Occipital lobe (tissue), 2 donors: ENCODE data around the gene TPST2. TPM values are rescaled to one million over a fixed set of nuclear protein-coding genes. Genes with fewer than 3 reads are reported as not detected.

ENCODE experiments used
- DNase-seq: peaks from one replicate; lab custom pipeline; 2025; lab: John Stamatoyannopoulos, UW
- total RNA-seq: library from RNA; depleted of rRNA; stranded (reverse); fragments of >200 nt; gene quantifications from one replicate; pipeline ENCODE4 v1.2.3, GENCODE V29; 2014

Gene TPST2
- total RNA-seq, 1 donor from 2014 or later, result 11.4 TPM

DNA sequence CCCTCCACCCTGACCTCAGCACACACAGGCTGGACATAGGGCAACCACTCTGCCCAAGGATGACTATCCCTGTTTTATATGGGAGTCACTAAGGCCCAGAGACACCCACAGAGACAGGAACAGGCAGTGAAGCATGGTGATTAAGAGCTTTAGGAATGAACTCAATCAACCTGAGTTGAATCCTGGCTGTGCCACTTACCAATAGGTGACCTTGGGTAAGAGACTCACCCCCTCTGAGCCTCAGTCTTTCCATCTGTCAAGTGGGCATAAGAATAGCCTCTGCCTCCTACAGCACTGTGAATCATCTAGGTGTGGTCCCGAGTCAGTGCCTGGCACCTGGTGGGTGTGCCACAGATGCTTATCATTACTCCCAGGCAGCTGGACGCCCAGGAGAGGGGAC is 21.1 kb upstream of the TPST2 start:
- DNase-seq, result no peak

DNA sequence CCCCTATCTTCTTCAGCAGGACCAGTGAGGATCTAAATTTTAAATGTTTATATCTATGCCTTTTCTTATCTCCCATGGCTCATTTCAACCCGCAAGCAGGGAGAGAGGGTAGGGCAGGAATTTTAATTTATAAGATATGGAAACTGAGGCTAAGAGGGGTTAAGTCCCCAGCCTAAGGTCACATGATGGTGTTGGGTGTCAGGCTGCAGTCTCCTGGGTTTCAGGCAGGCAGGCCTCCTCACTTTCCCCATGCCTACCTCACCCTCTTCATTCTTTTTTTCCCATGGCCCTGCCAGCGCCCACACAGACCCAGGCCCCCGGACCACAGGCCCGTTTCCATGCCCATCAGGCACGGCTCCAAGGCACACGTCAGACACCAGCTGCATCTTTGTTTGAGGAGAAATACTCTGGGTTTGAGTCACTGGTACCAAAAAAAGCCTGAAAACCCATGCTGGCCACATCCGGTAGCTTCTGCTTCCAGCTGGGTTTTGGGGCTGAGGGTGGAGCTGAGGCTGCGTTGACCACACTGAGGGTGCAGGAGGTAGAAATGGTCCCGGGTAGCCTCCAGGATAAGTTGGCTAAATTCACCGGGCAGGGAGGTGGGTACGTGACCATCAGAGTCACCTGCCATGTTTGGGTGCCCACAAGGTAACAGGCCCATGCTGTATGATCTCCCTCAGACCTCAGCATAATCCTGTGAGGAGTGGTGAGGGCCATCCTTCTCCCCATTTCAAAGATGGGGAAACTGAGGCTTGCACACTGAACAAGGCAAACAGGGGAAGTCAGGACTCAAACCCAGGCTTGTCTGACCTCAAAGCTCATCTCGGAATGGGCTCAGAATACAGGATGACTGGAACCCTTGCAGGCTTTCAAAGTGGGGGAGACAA is 20.4 kb upstream of the TPST2 start:
- DNase-seq, result peak; percentile 48

DNA sequence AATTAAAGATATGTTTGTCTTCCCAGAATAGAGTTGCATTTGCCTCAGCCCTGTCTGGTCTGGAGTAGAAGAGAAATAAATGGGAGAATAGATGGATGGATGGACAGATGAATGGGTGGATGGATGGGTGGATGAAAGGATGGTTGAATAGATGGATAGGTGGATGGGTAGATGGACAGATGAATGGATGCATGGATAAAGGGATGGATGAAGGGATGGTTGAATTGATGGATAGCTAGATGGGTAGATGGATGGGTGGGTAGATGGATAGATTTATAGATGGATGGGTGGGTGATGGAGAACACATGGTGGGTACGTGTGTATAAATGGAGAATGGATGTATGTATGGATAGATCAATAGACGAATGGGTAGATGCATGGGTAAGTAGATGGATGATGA is 19.4 kb upstream of the TPST2 start:
- no peak for DNase-seq

DNA sequence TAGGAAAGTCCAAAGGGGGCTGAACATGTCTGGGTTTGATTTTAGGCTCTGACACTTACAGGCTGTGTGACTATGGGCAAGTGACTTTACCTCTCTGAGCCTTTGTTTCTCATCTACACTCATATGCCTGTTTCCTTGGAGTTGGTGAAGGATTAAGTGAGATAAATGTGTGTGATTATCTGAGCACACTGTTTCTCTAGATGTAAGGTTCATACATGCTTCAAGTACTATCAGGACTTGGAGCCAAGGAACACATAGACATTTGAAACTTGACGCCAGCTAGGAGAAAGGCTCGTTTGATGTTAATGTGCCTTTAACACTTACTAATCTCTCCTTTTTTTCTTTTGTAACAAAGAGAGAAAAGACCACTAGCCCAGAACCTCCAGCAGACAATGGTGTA is 18.2 kb upstream of the TPST2 start:
- DNase-seq, result no peak

DNA sequence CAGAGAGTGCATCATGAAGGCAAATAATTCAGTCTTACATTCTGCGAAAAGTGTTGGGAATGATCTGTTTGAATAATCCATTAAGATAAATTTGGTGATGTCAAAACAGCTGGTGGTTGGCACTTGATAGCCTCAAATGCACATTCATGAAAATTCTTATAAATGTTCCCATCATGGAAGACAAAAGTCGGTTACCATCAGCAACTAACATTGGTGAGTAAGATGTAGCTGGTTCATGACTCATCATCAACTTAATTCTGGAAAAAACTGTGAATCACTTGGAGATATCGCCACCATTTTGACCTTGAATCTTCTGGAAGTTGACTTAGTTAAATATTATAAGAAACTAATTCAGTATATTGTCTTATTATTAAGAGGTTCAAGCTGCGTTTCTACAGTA is 16.7 kb upstream of the TPST2 start:
- DNase-seq, result no peak

DNA sequence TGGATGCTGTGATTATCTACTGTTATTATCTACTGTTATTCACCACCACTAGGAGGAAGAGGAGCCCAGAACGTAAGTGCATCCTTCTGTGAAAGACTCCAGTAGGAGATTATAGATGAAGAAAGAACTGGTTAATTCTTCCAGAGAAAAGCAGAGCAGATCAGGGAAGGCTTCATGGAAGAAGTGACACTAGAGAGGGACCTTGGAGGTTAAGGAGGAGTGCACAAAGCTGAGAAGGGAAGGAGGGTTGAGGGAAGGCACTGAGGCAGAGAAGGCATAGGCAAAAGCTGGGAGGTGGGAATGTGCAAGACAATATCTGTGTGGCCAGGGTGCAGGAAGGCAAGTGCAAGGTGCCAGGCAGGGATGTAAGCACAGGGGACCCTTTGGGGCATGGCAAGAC is 14.4 kb upstream of the TPST2 start:
- no peak for DNase-seq

DNA sequence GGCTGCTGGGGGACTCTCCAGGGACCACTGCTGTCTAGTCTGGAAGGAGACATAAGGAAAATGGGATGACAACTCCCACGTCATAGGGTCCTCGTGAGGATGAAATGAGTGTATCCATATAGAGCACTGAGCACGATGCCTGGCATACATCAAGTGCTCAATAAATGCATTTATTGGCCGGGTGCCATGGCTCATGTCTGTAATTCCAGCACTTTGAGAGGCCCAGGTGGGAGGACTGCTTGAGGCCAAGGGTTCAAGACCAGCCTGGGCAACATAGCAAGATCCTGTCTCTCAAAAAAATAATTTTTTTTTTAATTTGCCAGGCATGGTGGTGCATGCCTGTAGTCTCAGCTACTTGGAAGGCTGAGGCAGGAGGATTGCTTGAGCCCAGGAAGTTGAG is 12.2 kb upstream of the TPST2 start:
- DNase-seq, result no peak

DNA sequence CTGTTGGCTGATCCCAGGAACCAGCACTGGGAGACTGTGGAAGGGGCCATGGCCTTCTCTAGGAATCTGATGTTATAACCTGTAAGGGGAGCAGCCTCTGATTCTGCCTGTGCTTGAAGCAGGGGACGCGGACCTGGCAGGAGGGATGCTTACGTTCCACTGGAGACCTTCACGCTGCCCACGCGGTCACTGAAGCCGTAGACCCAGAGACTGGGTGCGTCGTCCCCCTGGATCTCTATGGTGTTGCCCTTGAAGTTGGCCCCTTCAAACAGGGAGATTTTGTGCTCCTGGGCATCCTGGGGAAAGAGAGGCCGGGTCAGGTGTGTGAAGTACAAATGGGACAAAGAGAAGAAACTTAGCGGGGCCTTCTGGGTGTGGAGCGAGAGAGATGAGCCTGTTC is 11.8 kb upstream of the TPST2 start:
- DNase-seq, result no peak

DNA sequence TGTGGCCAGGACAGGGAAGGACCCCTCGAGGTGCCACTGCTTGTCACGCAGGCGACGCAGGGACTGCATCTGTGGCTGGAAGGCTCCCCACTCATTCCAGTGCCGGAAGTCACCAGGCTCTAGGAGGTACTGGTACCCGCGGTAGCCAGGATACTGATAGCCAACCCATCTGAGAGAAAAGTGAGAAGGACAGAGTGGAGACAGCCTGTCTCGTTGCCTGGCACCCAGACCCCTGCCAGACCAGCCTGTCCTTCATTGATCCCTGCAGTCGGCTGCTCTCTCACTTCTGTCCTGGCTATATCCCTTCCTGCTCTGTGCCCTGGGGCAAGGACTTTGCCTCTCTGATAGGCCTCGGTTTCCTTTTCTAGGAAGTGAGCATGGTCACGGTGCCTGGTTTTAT is 9.6 kb upstream of the TPST2 start:
- no peak for DNase-seq

DNA sequence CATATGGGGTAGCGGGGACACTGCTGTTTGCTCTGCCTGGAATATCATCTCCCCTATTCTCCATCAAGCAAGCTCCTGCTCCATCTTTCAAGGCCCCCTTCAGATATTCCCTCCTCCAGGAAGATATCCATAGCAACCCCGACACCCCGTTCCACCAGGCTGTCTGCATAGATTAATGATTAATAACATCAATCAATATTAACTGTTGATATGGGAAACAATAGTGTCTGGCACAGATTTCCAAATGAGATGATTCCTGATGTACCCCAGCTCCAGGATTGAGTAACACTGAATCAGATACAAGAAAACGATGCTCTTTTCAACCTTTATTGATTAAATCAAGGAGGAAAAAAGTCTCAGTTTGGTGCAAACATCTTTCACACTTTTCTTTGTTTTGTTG is 7.5 kb upstream of the TPST2 start:
- DNase-seq, result no peak

DNA sequence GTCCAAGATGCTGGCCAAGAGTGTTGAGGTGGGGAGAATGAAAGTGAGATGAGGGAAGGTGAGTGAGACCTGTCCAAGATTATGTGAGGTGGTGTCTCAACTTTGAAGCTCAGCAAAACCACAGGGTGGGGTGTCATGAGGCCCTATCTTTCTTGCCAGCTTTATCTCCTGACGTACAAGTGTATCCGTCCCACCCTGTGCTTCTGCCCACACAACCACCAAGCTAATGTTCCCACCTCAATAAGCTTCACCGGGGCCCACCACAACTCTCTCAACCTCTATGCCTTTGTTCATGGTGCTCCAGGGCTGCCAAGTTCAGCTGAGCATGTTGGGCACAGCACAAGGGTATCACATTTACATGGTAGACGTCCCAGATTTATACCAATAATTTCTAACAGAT is 7.1 kb upstream of the TPST2 start:
- no peak for DNase-seq

DNA sequence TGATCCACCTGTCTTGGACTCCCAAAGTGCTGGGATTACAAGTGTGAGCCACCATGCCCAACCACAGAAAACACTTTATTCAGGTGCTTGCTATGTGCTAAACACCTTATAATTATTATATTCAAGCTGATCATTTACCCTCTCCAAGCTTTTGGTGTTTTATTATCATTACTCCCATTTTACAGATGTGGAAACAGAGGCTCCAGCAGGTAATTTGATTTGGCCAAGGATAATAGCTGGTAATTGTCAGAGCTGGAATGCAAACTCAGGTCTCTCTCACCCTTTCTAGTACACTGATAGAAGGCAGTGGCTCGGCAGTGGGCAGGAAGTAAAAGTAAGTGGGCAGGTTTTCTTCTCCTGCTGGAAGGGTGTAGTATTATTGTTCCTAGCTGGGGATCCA is 3.8 kb upstream of the TPST2 start:
- no peak for DNase-seq

DNA sequence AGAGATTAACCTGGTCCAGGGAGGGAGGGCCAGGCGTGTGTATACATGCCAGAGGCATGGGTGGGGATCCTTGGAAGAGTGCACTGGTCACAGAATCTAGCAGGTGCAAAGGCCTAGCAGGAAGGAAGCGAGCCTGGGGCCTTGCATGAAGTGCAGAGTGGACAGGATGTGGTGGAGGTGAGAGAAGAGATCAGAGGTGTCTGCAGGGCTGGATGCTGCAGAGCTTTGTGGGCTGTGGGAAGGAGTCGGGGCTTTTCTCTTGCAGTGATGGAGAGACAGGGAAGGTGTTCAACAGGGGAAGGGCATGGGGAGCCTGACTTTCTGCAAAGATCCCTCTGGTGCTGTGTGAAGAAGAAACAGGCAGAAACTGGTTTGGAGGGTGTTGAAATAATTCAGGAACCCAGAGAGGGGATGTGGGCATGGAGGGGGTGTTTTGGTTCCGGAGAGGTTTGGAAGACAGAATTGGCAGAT is 2.5 kb upstream of the TPST2 start:
- no peak for DNase-seq

DNA sequence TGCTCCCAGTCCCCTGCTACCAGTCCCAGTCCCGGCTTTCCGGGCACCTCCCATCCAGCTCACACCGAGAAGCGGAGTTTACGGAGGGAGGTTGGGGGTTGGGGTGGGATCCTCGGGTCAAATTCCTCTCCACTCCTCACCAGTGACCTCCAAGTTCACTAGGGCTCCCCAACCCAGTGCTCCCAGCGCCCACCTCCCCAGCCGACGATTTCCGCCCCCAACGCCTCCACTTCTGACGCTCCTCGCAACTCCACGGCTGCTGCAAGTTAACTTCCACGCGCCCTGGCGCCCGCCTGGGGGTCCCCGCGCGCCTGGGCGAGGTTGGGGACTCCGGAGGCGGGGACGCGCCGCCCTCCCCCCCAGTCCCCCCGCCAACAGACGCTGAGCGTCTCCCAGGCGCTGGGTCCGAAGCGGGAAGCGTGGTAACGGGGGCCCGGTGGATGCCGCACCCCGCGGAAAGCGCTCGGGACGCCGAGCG is 526 bp downstream of the TPST2 start:
- no peak for DNase-seq

DNA sequence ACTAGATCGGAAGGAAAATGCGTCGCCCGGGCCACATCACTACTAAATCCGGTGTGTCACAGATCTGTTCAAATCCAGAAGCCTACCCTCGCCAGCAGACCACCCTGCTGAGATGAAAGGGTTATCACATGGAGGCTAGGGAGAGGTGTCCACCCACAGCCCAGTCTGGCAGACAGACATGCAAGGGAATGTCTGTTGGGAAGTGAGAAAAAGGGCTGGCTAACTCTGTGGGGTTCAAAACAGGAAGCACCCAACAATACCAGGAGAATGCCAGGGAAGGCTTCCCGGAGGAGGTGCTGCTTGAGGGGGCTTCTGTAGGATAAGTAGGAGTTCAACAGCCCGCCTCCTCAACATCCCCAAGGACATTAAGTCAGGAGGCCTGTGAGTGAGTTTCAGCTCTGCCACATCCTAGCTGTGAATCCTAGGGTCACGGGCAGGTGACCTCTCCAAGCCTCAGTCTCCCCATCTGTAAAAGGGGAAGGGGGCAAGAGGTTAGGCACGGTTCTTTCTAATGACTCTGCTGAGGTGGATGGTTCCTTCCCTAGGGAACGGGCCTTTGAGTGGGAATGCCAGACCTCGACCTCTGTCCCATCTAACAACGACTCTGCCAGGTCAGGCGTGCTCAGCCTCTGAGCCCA is 1.1 kb downstream of the TPST2 start:
- no peak for DNase-seq

DNA sequence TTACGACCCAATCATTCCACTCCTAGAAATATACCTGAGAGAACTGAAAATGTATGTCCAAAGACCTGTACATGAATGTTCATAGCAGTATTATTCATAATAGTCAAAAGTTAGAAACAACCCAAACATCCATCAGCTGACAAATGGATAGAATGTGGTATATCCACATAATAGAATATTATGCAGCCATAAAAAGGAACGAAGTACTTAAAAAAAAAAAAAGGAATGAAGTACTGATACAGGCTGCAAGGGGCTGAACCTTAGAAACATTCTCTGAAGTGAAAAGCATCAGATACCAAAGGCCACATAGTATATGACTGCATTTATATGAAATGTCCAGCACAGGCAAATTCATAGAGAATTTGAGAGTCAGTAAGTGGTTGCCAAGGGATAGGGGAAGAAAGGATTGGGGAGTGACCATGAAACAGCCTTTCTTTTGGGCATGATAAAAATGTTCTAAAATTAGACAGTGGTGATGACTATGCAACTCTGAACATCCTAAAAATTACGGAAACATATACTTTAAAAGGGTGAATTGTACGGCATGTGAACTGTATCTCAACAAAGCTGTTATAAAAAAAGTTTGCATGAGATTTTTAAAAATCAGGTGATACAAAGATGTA is 1.8 kb downstream of the TPST2 start:
- no peak for DNase-seq

DNA sequence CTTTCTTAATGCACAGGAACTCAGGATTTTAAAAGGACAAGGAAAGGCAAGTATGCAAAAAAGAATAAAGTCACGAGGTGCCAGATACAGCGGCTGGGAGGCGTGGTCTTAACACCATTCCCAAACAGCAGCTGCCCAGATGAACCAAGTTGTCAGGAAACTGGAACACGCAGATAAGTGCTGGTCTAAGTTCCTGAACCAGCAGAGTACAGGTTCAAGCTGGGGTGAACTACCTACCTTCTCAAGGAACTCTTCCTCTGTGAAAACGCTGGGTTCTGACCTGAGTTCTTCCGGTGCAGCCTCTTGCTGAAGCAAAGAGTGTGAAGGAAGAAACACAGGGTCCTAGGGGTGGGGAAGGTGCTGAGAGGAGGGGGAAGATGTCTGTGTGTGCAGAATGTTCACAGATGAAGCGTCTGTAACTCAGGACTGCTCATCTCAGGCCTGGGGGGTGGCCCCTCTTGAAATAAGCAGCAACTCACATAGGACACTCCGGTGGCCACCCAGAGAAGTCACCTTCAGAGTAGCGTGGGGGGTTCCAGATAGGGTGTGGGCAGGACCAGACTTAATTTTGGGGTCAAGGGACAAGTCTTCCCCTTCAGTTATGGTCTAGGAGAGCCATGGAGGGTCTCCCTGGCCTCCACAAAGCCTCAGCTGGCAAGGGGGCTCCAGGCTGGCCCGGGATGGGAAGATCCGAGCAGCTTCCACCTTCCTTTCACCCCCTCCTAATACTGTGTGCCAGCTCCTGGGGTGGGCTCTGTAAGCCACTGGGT is 3.2 kb downstream of the TPST2 start:
- DNase-seq, result no peak

DNA sequence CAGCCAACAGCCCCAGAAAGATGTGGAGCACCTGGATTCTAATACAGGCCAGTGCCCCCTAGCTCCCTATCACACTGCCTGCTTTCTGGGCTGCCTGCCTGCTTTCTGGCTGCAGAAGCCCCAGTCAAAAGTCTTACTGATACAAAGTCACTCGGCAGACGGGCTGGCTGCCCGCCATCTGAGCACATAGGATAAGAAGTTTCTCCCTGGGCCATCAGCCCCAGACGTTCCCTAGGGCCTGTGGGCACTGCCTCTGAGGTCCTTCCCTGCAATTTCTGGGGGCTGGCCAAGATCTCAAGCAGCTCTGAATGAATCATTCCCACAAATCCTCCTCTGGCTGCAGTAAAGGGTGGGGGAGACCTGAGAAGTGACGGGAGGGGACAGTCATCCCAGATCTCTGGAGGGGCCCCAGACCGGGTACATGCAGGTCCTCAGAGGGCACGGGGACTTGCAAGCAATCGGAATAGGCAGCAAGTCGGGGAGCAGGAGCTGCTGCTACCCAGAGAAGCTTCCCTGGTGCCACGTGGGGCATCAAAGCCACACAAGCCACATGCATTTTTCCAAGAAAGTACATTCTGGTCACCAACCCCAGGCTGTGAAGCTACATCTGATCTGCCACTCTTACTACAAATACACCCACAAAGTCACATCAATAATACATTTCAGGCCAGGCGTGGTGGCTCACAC is 4.7 kb downstream of the TPST2 start:
- DNase-seq, result no peak

DNA sequence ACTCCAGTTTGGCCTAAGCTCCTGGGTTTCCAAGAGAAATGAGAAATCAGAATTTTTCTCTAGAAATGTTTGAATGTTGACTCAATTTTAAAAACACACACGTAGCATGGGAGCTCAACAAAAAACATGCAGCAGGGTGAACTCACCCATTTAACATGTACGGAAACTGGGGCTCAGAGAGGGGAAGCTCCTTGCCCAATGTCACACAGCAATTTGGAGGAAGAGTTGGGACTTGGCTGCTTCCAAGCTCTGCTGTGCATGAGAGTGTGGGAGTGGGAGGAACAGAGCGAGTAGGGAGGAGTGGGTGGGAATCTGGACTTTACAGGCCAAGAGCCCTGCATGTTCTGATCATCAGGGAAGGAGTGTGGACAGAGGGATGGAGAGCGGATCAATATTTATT is 5.9 kb downstream of the TPST2 start:
- no peak for DNase-seq

DNA sequence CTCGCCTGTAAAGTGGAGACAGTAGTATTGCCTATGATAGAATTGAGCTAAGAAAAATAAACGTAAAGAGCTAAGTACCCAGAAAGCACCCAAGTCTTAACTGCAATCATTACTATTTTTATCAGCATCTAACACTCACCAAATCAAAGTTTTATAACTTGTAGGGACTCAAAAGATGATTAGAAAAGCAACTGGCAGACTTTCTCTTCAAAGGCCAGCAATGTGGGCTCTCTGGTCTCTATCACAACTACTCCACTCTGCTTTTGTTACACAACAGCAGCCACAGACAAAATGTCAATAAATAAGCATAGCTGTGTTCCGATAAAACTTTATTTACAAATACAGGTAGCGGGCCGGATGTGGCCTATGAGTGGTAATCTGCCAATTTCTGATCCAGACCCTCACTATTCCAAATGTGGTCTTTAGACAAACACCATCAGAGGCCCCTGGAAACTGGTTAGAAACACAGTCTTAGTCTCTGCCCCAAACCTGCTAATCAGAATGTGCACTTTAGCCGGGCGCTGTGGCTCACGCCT is 8.2 kb downstream of the TPST2 start:
- no peak for DNase-seq

DNA sequence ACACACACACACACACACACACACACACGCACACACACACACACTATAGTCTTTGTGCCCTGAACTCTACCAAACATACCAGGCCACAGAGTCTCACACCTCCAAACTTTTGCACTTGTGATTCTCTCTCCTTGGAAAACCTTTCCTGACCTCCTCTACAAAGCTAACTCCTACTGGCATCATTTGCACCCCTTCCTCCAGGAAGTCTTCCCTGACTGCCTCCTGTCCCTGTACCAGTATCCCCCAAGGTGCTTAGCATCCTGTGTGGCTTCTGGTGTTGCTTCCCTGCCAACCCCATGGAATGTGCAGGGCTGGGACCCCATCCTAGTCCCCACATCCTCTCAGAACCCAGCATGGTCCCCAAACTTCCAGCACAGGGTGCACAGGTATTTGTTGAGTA is 8.9 kb downstream of the TPST2 start:
- DNase-seq, result no peak
